Measurements from ENCODE around the gene TAF11L7. TPM values are rescaled to one million over a fixed set of nuclear protein-coding genes. Genes with fewer than 3 reads are reported as not detected.

TAF11L7 gene
- not detected in 2 replicates for total RNA-seq

GRCh38 chr5:17585658-17586057, at the start of gene TAF11L7:
TAF11L7 (minus strand) TSS chr5:17585758.

DNA sequence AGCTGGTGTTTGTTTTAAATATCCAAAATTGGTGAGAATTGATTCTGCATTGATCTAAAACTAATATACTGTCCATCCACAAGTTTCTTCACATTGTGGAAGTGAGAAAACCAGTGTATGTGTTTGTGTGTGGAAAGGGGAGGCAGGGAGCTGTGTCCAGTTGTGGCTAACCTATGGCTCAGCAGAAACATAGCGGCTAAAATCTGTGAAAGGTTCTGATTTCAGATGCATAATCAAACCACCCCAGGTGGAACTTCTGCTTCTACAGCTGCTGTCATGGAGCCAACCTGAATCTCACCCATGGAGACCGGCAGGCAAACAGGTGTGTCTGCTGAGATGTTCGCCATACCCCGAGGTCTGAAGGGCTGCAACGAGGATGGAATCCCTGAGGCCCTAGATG, 48.6 kb upstream of the TAF11L7 start, which contains the start of gene TAF11L14:
Gene TAF11L14, plus strand, starts transcription at position 301 of the 400 bp plus-strand sequence.

DNA sequence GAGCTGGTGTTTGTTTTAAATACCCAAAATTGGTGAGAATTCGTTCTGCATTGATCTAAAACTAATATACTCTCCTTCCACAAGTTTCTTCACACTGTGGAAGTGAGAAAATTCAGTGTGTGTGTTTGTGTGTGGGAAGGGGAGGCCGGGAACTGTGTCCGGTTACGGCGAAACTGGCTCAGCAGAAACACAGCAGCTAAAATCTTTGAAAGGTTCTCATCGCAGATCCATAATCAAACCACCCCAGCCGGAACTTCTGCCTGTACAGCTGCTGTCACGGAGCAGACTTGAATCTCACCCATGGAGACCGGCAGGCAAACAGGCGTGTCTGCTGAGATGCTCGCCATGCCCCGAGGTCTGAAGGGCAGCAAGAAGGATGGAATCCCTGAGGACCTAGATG, 46.2 kb upstream of the TAF11L7 start, which contains the start of gene TAF11L13:
Gene TAF11L13, plus strand, starts transcription at position 301 of the 400 bp plus-strand sequence.

DNA sequence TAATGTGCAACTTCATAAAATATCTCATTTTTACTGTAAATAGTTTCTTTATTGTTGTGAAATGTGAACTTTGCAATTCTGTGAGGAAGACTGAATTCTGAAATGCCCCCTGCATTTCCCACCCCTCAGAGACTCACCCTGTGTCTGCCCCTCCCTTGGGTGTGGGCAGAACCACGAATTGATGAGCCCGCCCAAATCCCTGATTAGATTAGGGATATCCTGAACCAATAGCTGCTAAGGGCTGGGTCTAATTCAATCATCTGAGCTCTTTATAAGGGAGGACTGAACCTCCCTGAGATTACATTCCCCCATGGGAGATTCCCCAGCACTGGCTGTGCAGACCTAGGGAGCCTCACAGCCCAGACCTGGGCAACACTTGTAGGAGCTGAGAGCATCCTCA, 24.5 kb upstream of the TAF11L7 start, which contains the start of gene TAF11L12:
Gene TAF11L12, plus strand, starts transcription at position 301 of the 400 bp plus-strand sequence.

GRCh38 chr5:17603880-17604279, 18.3 kb upstream of the TAF11L7 start, which contains the start of gene TAF11L11:
TAF11L11 (plus strand) TSS chr5:17604183.

GRCh38 chr5:17597728-17598127, 12.2 kb upstream of the TAF11L7 start, which contains the start of gene TAF11L10:
TAF11L10 (minus strand) TSS chr5:17597828.

GRCh38 chr5:17594255-17594654, 8.7 kb upstream of the TAF11L7 start, which contains the start of gene TAF11L9:
TAF11L9 (minus strand) TSS chr5:17594394.

GRCh38 chr5:17590860-17591259, 5.3 kb upstream of the TAF11L7 start, which contains the start of gene TAF11L8:
TAF11L8 (minus strand) TSS chr5:17590960.

Other genes with a start within 250 kb of the TAF11L7 start
- not detected in 2 replicates for gene TAF11L2, start 87.5 kb downstream of the TAF11L7 start, total RNA-seq
- gene TAF11L3, start 67.4 kb downstream of the TAF11L7 start, total RNA-seq = not detected in 2 replicates
- gene TAF11L4, start 64.0 kb downstream of the TAF11L7 start, total RNA-seq = not detected in 2 replicates
- not detected in 2 replicates for gene TAF11L5, start 60.5 kb downstream of the TAF11L7 start, total RNA-seq
- gene TAF11L6, start 57.1 kb downstream of the TAF11L7 start, total RNA-seq = not detected in 2 replicates
- gene TAF11L8, start 5.2 kb upstream of the TAF11L7 start, total RNA-seq = not detected in 2 replicates
- not detected in 2 replicates for gene TAF11L9, start 8.6 kb upstream of the TAF11L7 start, total RNA-seq
- not detected in 2 replicates for gene TAF11L10, start 12.1 kb upstream of the TAF11L7 start, total RNA-seq
- gene TAF11L11, start 18.4 kb upstream of the TAF11L7 start, total RNA-seq = not detected in 2 replicates
- not detected in 2 replicates for gene TAF11L12, start 24.6 kb upstream of the TAF11L7 start, total RNA-seq
- not detected in 2 replicates for gene TAF11L13, start 46.3 kb upstream of the TAF11L7 start, total RNA-seq
- gene TAF11L14, start 48.7 kb upstream of the TAF11L7 start, total RNA-seq = not detected in 2 replicates

Measured in smooth muscle cell of the pulmonary artery (primary cell).